MCF 10A (cell line): ENCODE results near the gene OBSCN. TPM values are rescaled to one million over a fixed set of nuclear protein-coding genes. Genes with fewer than 3 reads are reported as not detected.

ENCODE experiments used
- BruUV-seq: library from RNA; stranded (reverse); fragments of 400-500 nt; replicated peaks from 2 replicates; lab custom pipeline; 2021; lab: Mats Ljungman, UMichigan
- CTCF ChIA-PET: fragments of 300-600 bp; sonication (Branson Sonifier 250); formaldehyde crosslinking; extraction: SDS; loops from one replicate; lab custom pipeline; 2021; ENCODE audit warnings: antibody characterized with exemption, inconsistent platforms; lab: Yijun Ruan, JAX
- POLR2A ChIA-PET: fragments of 300-600, 350-650 bp; sonication (Branson Sonifier 250); formaldehyde crosslinking; extraction: SDS; loops from one replicate; lab custom pipeline; 2020; ENCODE audit warnings: antibody characterized with exemption, inconsistent platforms; lab: Yijun Ruan, JAX
- DNase-seq: peaks from one replicate; pipeline ENCODE4 v3.0.0-alpha.2; 2018; ENCODE audit not compliant: unreplicated experiment
- H3K27ac Mint-ChIP-seq: one replicate; pipeline ENCODE4 v1.8.0; 2022; ENCODE audit warnings: mild to moderate bottlenecking, low read depth, mixed read lengths; ENCODE audit not compliant: unreplicated experiment
- H3K27me3 Mint-ChIP-seq: one replicate; pipeline ENCODE4 v1.8.0; 2022; ENCODE audit warnings: mixed read lengths; ENCODE audit not compliant: insufficient read depth, unreplicated experiment
- H3K36me3 Mint-ChIP-seq: one replicate; pipeline ENCODE4 v1.8.0; 2022; ENCODE audit warnings: mild to moderate bottlenecking, moderate library complexity, mixed read lengths; ENCODE audit not compliant: insufficient read depth, unreplicated experiment
- H3K4me1 Mint-ChIP-seq: one replicate; pipeline ENCODE4 v1.8.0; 2022; ENCODE audit warnings: mixed read lengths; ENCODE audit not compliant: insufficient read depth, unreplicated experiment
- H3K4me3 Mint-ChIP-seq: one replicate; pipeline ENCODE4 v1.8.0; 2022; ENCODE audit warnings: mild to moderate bottlenecking, moderate library complexity, mixed read lengths; ENCODE audit not compliant: unreplicated experiment
- H3K9me3 Mint-ChIP-seq: one replicate; pipeline ENCODE4 v1.8.0; 2022; ENCODE audit warnings: mixed read lengths; ENCODE audit not compliant: unreplicated experiment
- intact Hi-C: fragments of 100-400 bp; cut with micrococcal nuclease; formaldehyde crosslinking; loops from 2 replicates; pipeline ENCODE4 v1.14.1; 2022
- total RNA-seq: library from RNA; stranded (reverse); gene quantifications from 2 replicates; pipeline ENCODE4 v1.2.3, GENCODE V29; 2022
- TF ChIP-seq, protein P1 (sequence below): fragments of 200-600 bp; IDR thresholded peaks from one replicate; pipeline ENCODE4 v1.8.0; 2022; ENCODE audit warnings: antibody characterized with exemption, mild to moderate bottlenecking; ENCODE audit not compliant: unreplicated experiment

Gene OBSCN
- total RNA-seq, 1 experiment from 2014 or later, result 22.6 TPM

DNA sequence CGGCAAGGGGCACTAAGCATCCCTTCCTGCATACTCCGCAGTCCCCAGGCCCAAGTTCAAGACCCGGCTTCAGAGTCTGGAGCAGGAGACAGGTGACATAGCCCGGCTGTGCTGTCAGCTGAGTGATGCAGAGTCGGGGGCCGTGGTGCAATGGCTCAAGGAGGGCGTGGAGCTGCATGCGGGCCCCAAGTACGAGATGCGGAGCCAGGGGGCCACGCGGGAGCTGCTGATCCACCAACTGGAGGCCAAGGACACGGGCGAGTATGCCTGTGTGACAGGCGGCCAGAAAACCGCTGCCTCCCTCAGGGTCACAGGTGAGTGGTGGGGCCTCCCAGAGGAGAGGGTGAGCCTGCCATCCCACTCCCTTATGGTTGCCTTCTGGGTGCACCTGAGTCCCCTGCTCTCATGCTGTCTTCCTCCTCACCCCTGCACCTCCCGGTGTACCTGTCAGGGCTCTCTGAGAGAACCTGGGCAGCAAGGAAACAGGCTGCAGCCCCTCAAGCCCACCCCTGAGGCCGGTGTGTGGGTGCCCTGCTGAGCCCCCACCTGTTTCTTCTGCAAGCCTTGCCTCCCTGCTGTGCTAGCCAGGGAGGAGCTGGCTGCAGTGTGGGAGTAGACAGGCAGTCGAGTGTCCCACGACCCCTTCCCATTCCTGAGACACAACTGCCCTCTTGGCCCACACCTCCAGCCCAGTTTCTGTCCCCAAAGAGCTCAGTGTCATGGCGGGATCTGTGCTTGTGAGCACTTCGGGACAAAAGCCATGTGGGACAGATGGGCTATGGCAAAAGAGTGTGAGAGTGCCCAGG lies 99.6 kb downstream of the OBSCN start:
- TF ChIP-seq, protein P1, sequence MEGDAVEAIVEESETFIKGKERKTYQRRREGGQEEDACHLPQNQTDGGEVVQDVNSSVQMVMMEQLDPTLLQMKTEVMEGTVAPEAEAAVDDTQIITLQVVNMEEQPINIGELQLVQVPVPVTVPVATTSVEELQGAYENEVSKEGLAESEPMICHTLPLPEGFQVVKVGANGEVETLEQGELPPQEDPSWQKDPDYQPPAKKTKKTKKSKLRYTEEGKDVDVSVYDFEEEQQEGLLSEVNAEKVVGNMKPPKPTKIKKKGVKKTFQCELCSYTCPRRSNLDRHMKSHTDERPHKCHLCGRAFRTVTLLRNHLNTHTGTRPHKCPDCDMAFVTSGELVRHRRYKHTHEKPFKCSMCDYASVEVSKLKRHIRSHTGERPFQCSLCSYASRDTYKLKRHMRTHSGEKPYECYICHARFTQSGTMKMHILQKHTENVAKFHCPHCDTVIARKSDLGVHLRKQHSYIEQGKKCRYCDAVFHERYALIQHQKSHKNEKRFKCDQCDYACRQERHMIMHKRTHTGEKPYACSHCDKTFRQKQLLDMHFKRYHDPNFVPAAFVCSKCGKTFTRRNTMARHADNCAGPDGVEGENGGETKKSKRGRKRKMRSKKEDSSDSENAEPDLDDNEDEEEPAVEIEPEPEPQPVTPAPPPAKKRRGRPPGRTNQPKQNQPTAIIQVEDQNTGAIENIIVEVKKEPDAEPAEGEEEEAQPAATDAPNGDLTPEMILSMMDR, result no peak
- H3K27ac Mint-ChIP-seq, result no peak overlapping the region
- H3K4me3 Mint-ChIP-seq, result no peak overlapping the region
- POLR2A ChIA-PET, result no interaction called here
- intact Hi-C loops, result no loop called here
- no peak for DNase-seq
- no peaks in the 10 kb centered on the region for H3K4me1 Mint-ChIP-seq
- no TSS peak for BruUV-seq
- H3K27me3 Mint-ChIP-seq, result no peaks in the 10 kb centered on the region
- H3K9me3 Mint-ChIP-seq, result peaks cover 38% of the 10 kb centered on the region
- H3K36me3 Mint-ChIP-seq, result no peaks in the 10 kb centered on the region
- CTCF ChIA-PET, result no interaction called here

DNA sequence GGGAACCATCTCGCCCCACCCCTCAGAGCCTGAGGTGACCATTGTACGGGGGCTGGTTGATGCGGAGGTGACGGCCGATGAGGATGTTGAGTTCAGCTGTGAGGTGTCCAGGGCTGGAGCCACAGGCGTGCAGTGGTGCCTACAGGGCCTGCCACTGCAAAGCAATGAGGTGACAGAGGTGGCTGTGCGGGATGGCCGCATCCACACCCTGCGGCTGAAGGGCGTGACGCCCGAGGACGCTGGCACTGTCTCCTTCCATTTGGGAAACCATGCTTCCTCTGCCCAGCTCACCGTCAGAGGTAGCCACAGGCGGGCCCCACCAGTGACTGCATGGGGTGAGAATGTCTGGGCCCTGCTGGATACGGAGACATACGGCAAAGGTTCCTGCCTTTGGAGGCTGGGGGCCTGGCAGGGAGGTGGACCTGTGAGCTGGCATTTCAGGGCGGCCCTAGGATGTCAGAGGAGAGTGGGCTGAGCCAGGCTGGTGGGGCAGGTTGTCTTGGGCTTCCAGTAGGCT lies 100.3 kb downstream of the OBSCN start:
- no peaks in the 10 kb centered on the region for H3K36me3 Mint-ChIP-seq
- BruUV-seq, result no TSS peak
- peaks cover 31% of the 10 kb centered on the region for H3K9me3 Mint-ChIP-seq
- H3K4me1 Mint-ChIP-seq, result no peaks in the 10 kb centered on the region
- no peak overlapping the region for H3K27ac Mint-ChIP-seq
- H3K4me3 Mint-ChIP-seq, result no peak overlapping the region
- TF ChIP-seq, protein P1, result no peak
- CTCF ChIA-PET, result no interaction called here
- POLR2A ChIA-PET, result no interaction called here
- no peak for DNase-seq
- H3K27me3 Mint-ChIP-seq, result no peaks in the 10 kb centered on the region
- intact Hi-C loops, result no loop called here

DNA sequence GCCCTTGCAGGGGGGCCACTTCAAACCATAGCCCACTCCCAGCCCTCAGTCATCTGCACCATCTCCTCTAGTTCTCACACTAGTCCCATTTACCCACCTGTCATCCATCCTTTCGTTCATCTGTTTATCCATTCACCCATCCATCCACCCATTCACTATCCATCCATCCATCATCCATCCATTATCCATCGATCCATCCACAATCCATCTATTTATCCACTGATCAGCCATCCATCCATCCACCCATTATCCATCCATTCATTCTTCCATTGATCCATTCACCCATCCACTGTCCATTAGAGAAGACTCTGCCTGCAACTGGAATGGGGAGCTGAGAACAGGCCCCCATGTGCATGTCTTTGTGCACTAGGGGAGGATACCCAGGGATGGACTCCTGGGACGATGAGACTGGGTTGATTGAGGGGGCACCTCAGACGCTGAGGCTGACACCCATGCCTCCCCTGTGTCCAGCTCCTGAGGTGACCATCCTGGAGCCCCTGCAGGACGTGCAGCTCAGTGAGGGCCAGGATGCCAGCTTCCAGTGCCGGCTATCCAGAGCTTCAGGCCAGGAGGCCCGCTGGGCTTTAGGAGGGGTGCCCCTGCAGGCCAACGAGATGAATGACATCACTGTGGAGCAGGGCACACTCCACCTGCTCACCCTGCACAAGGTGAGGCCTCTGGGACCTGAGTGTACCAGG lies 100.9 kb downstream of the OBSCN start:
- Mint-ChIP-seq H3K4me1 (no peaks in the 10 kb centered on the region), H3K36me3 (no peaks in the 10 kb centered on the region), H3K9me3 (peaks cover 25% of the 10 kb centered on the region), H3K27me3 (no peaks in the 10 kb centered on the region), H3K27ac (no peak overlapping the region), H3K4me3 (no peak overlapping the region)
- DNase-seq, result no peak
- intact Hi-C loops, result no loop called here
- TF ChIP-seq, protein P1, result no peak
- POLR2A ChIA-PET, result interaction anchor here (0.6 kb wide), 1 partner anchor 1729 kb away, joined by 4 read pairs; no protein-coding TSS in a partner anchor
- no TSS peak for BruUV-seq
- CTCF ChIA-PET, result no interaction called here

DNA sequence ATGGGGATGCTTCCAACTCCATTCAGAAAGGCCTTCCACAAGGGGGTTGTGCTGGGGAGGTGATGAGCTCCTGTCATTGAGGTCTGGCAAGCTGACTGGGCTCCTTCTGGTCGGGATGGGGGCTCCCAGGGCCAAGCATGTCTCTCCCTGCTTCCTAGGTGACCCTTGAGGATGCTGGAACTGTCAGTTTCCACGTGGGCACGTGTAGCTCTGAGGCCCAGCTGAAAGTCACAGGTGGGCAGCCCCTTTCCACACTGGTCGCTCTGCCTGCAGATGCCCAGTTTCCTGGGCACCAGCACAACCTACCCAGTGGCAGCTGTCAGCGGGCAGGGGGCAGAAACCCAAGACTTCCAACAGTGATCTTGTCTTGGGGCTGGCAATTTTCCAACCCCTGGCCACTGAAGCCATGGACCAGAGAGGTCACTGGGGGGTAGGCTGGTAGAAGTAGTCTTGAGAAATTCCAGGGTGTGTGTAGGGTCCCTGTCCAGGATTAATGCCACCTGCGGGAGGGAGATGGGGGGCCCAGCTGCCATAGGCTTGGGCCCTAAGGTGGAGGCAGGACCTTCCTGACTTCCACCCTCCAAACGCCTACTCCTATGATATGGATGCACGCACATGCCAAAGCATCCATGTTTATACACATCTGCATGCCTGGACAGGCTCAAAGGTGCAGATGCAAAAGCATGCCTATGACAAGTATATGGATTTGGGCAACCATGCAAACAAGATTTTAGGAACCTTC lies 101.7 kb downstream of the OBSCN start:
- Mint-ChIP-seq H3K9me3 (peaks cover 18% of the 10 kb centered on the region), H3K4me3 (no peak overlapping the region), H3K36me3 (no peaks in the 10 kb centered on the region), H3K27me3 (no peaks in the 10 kb centered on the region), H3K27ac (no peak overlapping the region), H3K4me1 (no peaks in the 10 kb centered on the region)
- ChIA-PET POLR2A (interaction anchor here (0.6 kb wide), 1 partner anchor 1729 kb away, joined by 4 read pairs; no protein-coding TSS in a partner anchor), CTCF (no interaction called here)
- no TSS peak for BruUV-seq
- intact Hi-C loops, result no loop called here
- no peak for DNase-seq
- TF ChIP-seq, protein P1, result no peak
